Left lung (tissue), 14 donors: ENCODE data around the gene TRIM41. TPM values are rescaled to one million over a fixed set of nuclear protein-coding genes. Genes with fewer than 3 reads are reported as not detected.
"Not testable (repeated sequence)": the region's sequence is repeated elsewhere in the genome, so short reads cannot be mapped to it uniquely, and the experiment has no call there.

ENCODE experiments used
- ATAC-seq: fragments of 200-7000 bp; cut with Tn5 transposase; one replicate; pipeline ENCODE4 v1.9.1; 2020; ENCODE audit warnings: moderate library complexity
- DNase-seq, 4 donors: peaks; one replicate each; pipeline ENCODE4 v3.0.0-alpha.2; 2013 to 2020
- H3K27ac ChIP-seq, 2 donors: fragments of 200-600 bp; sonication (generic) in 1 of 2; one replicate each; pipeline versions ENCODE4 v1.5.0 to v1.8.0; 2020 to 2021
- H3K27me3 ChIP-seq, 2 donors: fragments of 200-600 bp; sonication (generic) in 1 of 2; one replicate each; pipeline versions ENCODE4 v1.5.0 to v1.8.0; 2020 to 2021
- H3K36me3 ChIP-seq, 2 donors: fragments of 200-600 bp; sonication (generic) in 1 of 2; one replicate each; pipeline versions ENCODE4 v1.5.0 to v1.8.0; 2020 to 2021
- H3K4me1 ChIP-seq, 2 donors: fragments of 200-600 bp; one replicate each; pipeline ENCODE4 v1.8.0; 2021
- H3K4me3 ChIP-seq, 2 donors: fragments of 200-600 bp; sonication (generic) in 1 of 2; one replicate each; pipeline versions ENCODE4 v1.5.0 to v1.8.0; 2020 to 2021; ENCODE audit warnings: mild to moderate bottlenecking in 1 of 2
- H3K9me3 ChIP-seq, 2 donors: fragments of 200-600 bp; sonication (generic) in 1 of 2; one replicate each; pipeline versions ENCODE4 v1.5.0 to v1.8.0; 2020 to 2021
- CTCF ChIP-seq, 2 donors: fragments of 200-600 bp; sonication (generic) in 1 of 2; IDR thresholded peaks; one replicate each; pipeline versions ENCODE4 v1.5.0 to v1.8.0; 2021; ENCODE audit warnings: antibody characterized with exemption in 2 of 2
- intact Hi-C, 2 donors: fragments of 100-400 bp; cut with DNase I; formaldehyde crosslinking; loops; one replicate each; pipeline versions ENCODE4 v1.11.2 to v1.14.2; 2022
- long read RNA-seq, 12 donors: library from polyadenylated mRNA in 2 of 12; unstranded in 2 of 12; transcript quantifications; one replicate each; pipeline ENCODE4 v2.0.0 and lab custom pipeline, GENCODE V29; 2019 to 2026
- polyA plus RNA-seq, 6 donors: library from polyadenylated mRNA; unstranded; fragments of 120-200 nt; gene quantifications; one replicate each; pipeline ENCODE4 v1.2.1, GENCODE V29; 2013; ENCODE audit not compliant: insufficient read length in 6 of 6
- total RNA-seq, 2 donors: library from RNA; stranded (reverse); fragmentation: NEBNext Ultra II Directional; extraction: Animal tissue kit (Norgen Biotek cat#: 25700); gene quantifications; one replicate each; pipeline ENCODE4 v1.2.1, GENCODE V29; 2021
- donor health status: DM: no; HTN: yes; CAD: no.
- donor health status: DM: no; HTN: no; CAD: no.

The TRIM41 gene
- total RNA-seq, result 10 to 100 TPM; 24.2 to 24.5 TPM
- 10 to 100 TPM; 24.9 to 27.6 (median 26.6) TPM for polyA plus RNA-seq
- long read RNA-seq, donor 1, partial matches to known transcripts, result 6,880 of 7,126 reads
- long read RNA-seq, donor 1, other reads (novel, unspliced or antisense), result 246 of 7,126 reads
- long read RNA-seq, donor 2, partial matches to known transcripts, result 6,543 of 6,763 reads
- long read RNA-seq, donor 2, other reads (novel, unspliced or antisense), result 217 of 6,763 reads
- long read RNA-seq, donor 3, partial matches to known transcripts, result 5,261 of 5,488 reads
- long read RNA-seq, donor 3, other reads (novel, unspliced or antisense), result 226 of 5,488 reads
- long read RNA-seq, donor 4, partial matches to known transcripts, result 0 of 2 reads
- long read RNA-seq, donor 4, other reads (novel, unspliced or antisense), result 1 of 2 reads
- long read RNA-seq, donor 5, partial matches to known transcripts, result 4,992 of 5,170 reads
- long read RNA-seq, donor 5, other reads (novel, unspliced or antisense), result 176 of 5,170 reads
- long read RNA-seq, donor 6, full-length matches to known transcripts, result 6 of 4,000 reads
- long read RNA-seq, donor 6, partial matches to known transcripts, result 3,871 of 4,000 reads
- long read RNA-seq, donor 6, other reads (novel, unspliced or antisense), result 123 of 4,000 reads
- long read RNA-seq, donor 7, full-length matches to known transcripts, result 2 of 3,860 reads
- long read RNA-seq, donor 7, partial matches to known transcripts, result 3,678 of 3,860 reads
- long read RNA-seq, donor 7, other reads (novel, unspliced or antisense), result 180 of 3,860 reads
- long read RNA-seq, donor 8, partial matches to known transcripts, result 4,650 of 4,970 reads
- long read RNA-seq, donor 8, other reads (novel, unspliced or antisense), result 320 of 4,970 reads
- long read RNA-seq, donor 9, result 0 reads
- long read RNA-seq, donor 10, partial matches to known transcripts, result 0 of 1 reads
- long read RNA-seq, donor 10, other reads (novel, unspliced or antisense), result 1 of 1 reads
- long read RNA-seq, donor 11, partial matches to known transcripts, result 2,505 of 2,679 reads
- long read RNA-seq, donor 11, other reads (novel, unspliced or antisense), result 171 of 2,679 reads
- long read RNA-seq, donor 12, full-length matches to known transcripts, result 3 of 4,923 reads
- long read RNA-seq, donor 12, partial matches to known transcripts, result 4,738 of 4,923 reads
- long read RNA-seq, donor 12, other reads (novel, unspliced or antisense), result 182 of 4,923 reads

GRCh38 chr5:181223058-181223728, at the start of gene TRIM41:
Gene TRIM41, plus strand, starts transcription at chr5:181223281. Its CDS starts 719 bp downstream, at chr5:181224000.
- Histone ChIP-seq H3K36me3 (peaks cover 0 to 12% of the 10 kb centered on the region in 2 donors), H3K27me3 (no peaks in the 10 kb centered on the region), H3K27ac (peak within 1 kb of the TSS; percentile 97 to 100), H3K4me3 (peak within 1 kb of the TSS; percentile 74 to 78), H3K9me3 (no peaks in the 10 kb centered on the region), H3K4me1 (peaks cover 4 to 41% of the 10 kb centered on the region in 2 donors)
- peak in 1 of 2 donors; percentile 64 for TF ChIP-seq CTCF (IDR thresholded peaks at IDR 0.05)
- ATAC-seq (peak; percentile 88), DNase-seq (peak; percentile 97 to 100 (median 98))
- intact Hi-C loops, result no loop called here

GRCh38 chr5:181173420-181174342, 49.4 kb upstream of the TRIM41 start:
- Histone ChIP-seq H3K4me3 (no peak overlapping the region), H3K36me3 (no peaks in the 10 kb centered on the region), H3K27ac (peak overlapping the region in 1 of 2 donors; percentile 13), H3K4me1 (peaks cover 0 to 17% of the 10 kb centered on the region in 2 donors), H3K9me3 (no peaks in the 10 kb centered on the region), H3K27me3 (peaks cover 56 to 90% of the 10 kb centered on the region in 2 donors)
- DNase-seq (no peak), ATAC-seq (peak; percentile 48)
- intact Hi-C loops, result no loop called here
- no peak for TF ChIP-seq CTCF (IDR thresholded peaks at IDR 0.05)

DNA sequence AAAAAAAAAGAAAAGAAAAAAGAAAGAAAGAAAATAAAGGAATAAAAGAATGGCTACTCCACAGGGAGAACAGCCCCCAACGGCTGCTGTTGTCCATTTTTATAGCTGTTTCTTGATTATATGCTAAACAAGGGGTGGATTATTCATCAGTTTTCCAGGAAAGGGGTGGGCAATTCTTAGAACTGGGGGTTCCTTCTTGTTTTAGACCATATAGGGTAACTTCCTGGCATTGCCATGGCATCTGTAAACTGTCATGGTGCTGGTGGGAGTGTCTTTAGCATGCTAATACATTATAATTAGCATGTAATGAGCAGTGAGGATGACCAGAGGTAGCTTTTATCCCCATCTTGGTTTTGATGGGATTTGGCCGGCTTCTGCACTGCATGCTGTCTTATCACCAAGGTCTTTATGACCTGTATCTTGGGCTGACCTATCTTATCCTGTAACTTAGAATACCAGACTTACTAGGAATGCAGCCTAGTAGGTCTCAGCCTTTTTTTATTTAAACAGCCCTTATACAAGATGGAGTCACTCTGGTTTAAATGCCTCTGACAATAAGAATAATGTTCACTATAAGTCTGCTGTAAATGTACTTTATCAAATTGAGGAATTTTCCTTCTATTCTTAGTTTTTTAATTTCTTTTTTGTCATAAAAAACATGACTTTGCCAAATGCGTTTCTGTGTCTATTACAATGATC, 46.7 kb upstream of the TRIM41 start:
- no peaks in the 10 kb centered on the region for H3K9me3 ChIP-seq
- no peak overlapping the region for H3K27ac ChIP-seq
- ATAC-seq, result no peak
- peaks cover 0 to 8% of the 10 kb centered on the region in 2 donors for H3K4me1 ChIP-seq
- TF ChIP-seq CTCF (IDR thresholded peaks at IDR 0.05), result no peak
- H3K36me3 ChIP-seq, result no peaks in the 10 kb centered on the region
- H3K4me3 ChIP-seq, result no peak overlapping the region
- peaks cover 33 to 68% of the 10 kb centered on the region in 2 donors for H3K27me3 ChIP-seq
- DNase-seq, result no peak
- intact Hi-C loops, result no loop called here

DNA sequence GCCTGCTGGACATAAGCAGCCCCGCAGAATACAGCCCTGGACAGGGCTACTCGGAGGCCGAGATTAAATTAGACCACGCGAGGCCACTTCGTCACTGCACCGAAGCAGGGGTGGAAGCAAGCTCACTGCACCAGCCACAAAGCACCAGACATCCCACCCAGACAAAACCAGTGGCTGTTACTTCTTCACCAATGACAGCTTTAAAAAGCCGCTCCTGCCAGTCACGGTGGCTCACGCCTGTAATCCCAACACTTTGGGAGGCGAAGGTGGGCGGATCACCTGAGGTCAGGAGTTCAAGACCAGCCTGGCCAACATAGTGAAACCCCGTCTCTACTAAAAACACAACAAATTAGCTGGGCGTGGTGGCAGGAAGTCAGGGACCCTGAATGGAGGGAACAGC, 45.5 kb upstream of the TRIM41 start:
- H3K27me3 ChIP-seq, result peaks cover 21 to 60% of the 10 kb centered on the region in 2 donors
- H3K9me3 ChIP-seq, H3K27ac ChIP-seq, H3K4me3 ChIP-seq, ATAC-seq, H3K36me3 ChIP-seq, DNase-seq, intact Hi-C loops: not testable (repeated sequence)
- H3K4me1 ChIP-seq, result peaks cover 0 to 16% of the 10 kb centered on the region in 2 donors
